HepG2 (cell line): ENCODE measurements around the gene OPN3. TPM values are rescaled to one million over a fixed set of nuclear protein-coding genes. Genes with fewer than 3 reads are reported as not detected.

Source experiments
- ATAC-seq: fragments of 200-7000 bp; cut with Tn5 transposase; 3 replicates; pipeline ENCODE4 v1.9.1; 2020; ENCODE audit warnings: mild to moderate bottlenecking, moderate library complexity
- BruUV-seq: library from RNA; stranded (reverse); fragments of 400-500 nt; replicated peaks from 2 replicates; lab custom pipeline; 2021; lab: Mats Ljungman, UMichigan
- CTCF ChIA-PET: fragments of 300-600 bp; formaldehyde crosslinking; extraction: SDS; loops from one replicate; lab custom pipeline; 2021; ENCODE audit warnings: low total read pairs, inconsistent platforms, low intra/inter-chr PET ratio; lab: Yijun Ruan, JAX
- POLR2A ChIA-PET: fragments of 350-600 bp; sonication (Branson Sonifier 250); formaldehyde crosslinking; loops from one replicate; lab custom pipeline; 2020; ENCODE audit warnings: antibody characterized with exemption, inconsistent platforms; lab: Yijun Ruan, JAX
- DNase-seq: peaks from one replicate; pipeline ENCODE4 v3.0.0-alpha.2; 2015; ENCODE audit warnings: low spot score
- FAIRE-seq: peaks from 3 replicates; lab custom pipeline; 2011; peaks lifted over from hg19 to GRCh38; lab: Jason Lieb, UNC
- H2AFZ ChIP-seq: one replicate; pipeline ENCODE4 v1.6.1; 2011; ENCODE audit warnings: low read length, inconsistent platforms
- H3K27ac ChIP-seq: fragments of 300-600 bp; 3 replicates; pipeline ENCODE4 v1.8.0; 2011; ENCODE audit warnings: mixed run types, mild to moderate bottlenecking, mixed read lengths, low read length, inconsistent platforms; ENCODE audit not compliant: insufficient read depth; ENCODE audit errors: extremely low read length
- H3K27me3 ChIP-seq, 2 experiments: fragments of 200-600 bp in 1 of 2; 2 replicates in 1 of 2; 3 replicates in 1 of 2; pipeline versions ENCODE4 v1.6.0 to v1.8.0; 2011; ENCODE audit warnings: low read length in 2 of 2, mild to moderate bottlenecking in 2 of 2, moderate library complexity in 2 of 2, inconsistent platforms in 1 of 2; ENCODE audit not compliant: insufficient read depth in 2 of 2, control insufficient read depth in 1 of 2
- H3K36me3 ChIP-seq, 2 experiments: fragments of 200-600 bp in 1 of 2; replicated peaks in 1 of 2; 2 replicates in 1 of 2; 3 replicates in 1 of 2; pipeline versions ENCODE4 v1.5.1 to v1.8.0; 2011; ENCODE audit warnings: low read length in 2 of 2, inconsistent platforms in 1 of 2; ENCODE audit not compliant: insufficient read depth in 2 of 2, control insufficient read depth in 1 of 2
- H3K4me1 ChIP-seq: 2 replicates; pipeline ENCODE4 v1.5.1; 2012; ENCODE audit warnings: low read length, inconsistent platforms; ENCODE audit not compliant: insufficient read depth
- H3K4me2 ChIP-seq: 2 replicates; pipeline ENCODE4 v1.6.0; 2011; ENCODE audit warnings: low read depth, low read length, inconsistent platforms
- H3K4me3 ChIP-seq, 3 experiments: fragments of 200-600 bp in 1 of 3; sonication (generic), shearing (Covaris generic) in 1 of 3; replicated peaks in 1 of 3; 2 replicates each; pipeline ENCODE4 v1.5.1; 2011 to 2016; ENCODE audit warnings: low read length in 3 of 3, inconsistent platforms in 2 of 3, low read depth in 2 of 3, mild to moderate bottlenecking in 2 of 3, control low read depth in 1 of 3, mixed read lengths in 1 of 3; ENCODE audit not compliant: insufficient read depth in 1 of 3
- H3K79me2 ChIP-seq: one replicate; pipeline ENCODE4 v1.6.1; 2011; ENCODE audit warnings: low read length, inconsistent platforms; ENCODE audit not compliant: insufficient read depth
- H3K9ac ChIP-seq: 2 replicates; pipeline ENCODE4 v1.6.0; 2011; ENCODE audit warnings: mild to moderate bottlenecking, low read depth, low read length, inconsistent platforms; ENCODE audit not compliant: insufficient read depth
- H3K9me3 ChIP-seq: 2 replicates; pipeline ENCODE4 v1.5.1; 2012; ENCODE audit warnings: mild to moderate bottlenecking, low read length
- H4K20me1 ChIP-seq: 2 replicates; pipeline ENCODE4 v1.6.0; 2011; ENCODE audit warnings: inconsistent platforms, mild to moderate bottlenecking, low read length, moderate library complexity; ENCODE audit not compliant: insufficient read depth
- DMAP1 ChIP-seq: IDR thresholded peaks from 2 replicates; pipeline ENCODE4 v1.6.1; 2016
- FOXA3 ChIP-seq: IDR thresholded peaks from 2 replicates; pipeline ENCODE4 v1.6.1; 2016; ENCODE audit warnings: missing genetic modification reagents, missing compliant biosample characterization
- MAFF ChIP-seq: IDR thresholded peaks from 2 replicates; pipeline ENCODE4 v1.6.1; 2011; ENCODE audit warnings: low read depth, low read length, improper control_type of control experiment
- MAFK ChIP-seq, 2 experiments: IDR thresholded peaks in 1 of 2; conservative IDR thresholded peaks in 1 of 2; 2 replicates each; pipeline ENCODE4 v1.6.1; 2011; ENCODE audit warnings: improper control_type of control experiment in 2 of 2, low read length in 2 of 2
- NPAS2 ChIP-seq: sonication (generic); formaldehyde crosslinking; IDR thresholded peaks from 2 replicates; pipeline ENCODE4 v1.8.0; 2022; ENCODE audit warnings: mild to moderate bottlenecking, missing genetic modification reagents, borderline replicate concordance
- NR2F2 ChIP-seq: IDR thresholded peaks from 2 replicates; pipeline ENCODE4 v1.6.1; 2012; ENCODE audit warnings: low read depth, inconsistent platforms, borderline replicate concordance
- ZKSCAN1 ChIP-seq: fragments of 150-350 bp; IDR thresholded peaks from 2 replicates; pipeline ENCODE4 v1.6.1; 2014; ENCODE audit warnings: low read length
- ZNF292 ChIP-seq: sonication (generic); formaldehyde crosslinking; IDR thresholded peaks from 2 replicates; pipeline ENCODE4 v1.8.1; 2022; ENCODE audit warnings: mild to moderate bottlenecking, low read depth, missing genetic modification reagents, borderline replicate concordance
- ZNF703 ChIP-seq: sonication (generic); formaldehyde crosslinking; IDR thresholded peaks from 2 replicates; pipeline ENCODE4 v1.5.1; 2020; ENCODE audit warnings: missing genetic modification reagents, mild to moderate bottlenecking, moderate library complexity, borderline replicate concordance
- WGBS: methylation state at CpG from one replicate; pipeline ENCODE4 v1.1.6; 2017; ENCODE audit warnings: low lambda C conversion rate; 5-methylcytosine and 5-hydroxymethylcytosine counted together
- in situ Hi-C: cut with HindIII; loops from 2 replicates; pipeline ENCODE4 v1.10.0; 2017; ENCODE audit warnings: low pct_unique_long_range_greater_than_20kb; ENCODE audit not compliant: extremely low pct_ligation_motif_present
- intact Hi-C: fragments of 100-400 bp; cut with micrococcal nuclease; formaldehyde crosslinking; loops from one replicate; pipeline ENCODE4 v1.10.0; 2022; ENCODE audit not compliant: unreplicated experiment
- polyA plus RNA-seq, 8 experiments: library from polyadenylated mRNA; depleted of rRNA in 3 of 8; stranded (reverse) in 7 of 8; unstranded in 1 of 8; fragments of >200 nt; fragmentation: Illumina TruSeq in 4 of 8; extraction: Trizol in 4 of 8; gene quantifications; 2 replicates each; pipeline versions ENCODE4 v1.2.1 to v1.2.3, GENCODE V29; 2011 to 2016; ENCODE audit warnings: low read depth in 4 of 8, missing spikeins in 1 of 8, mixed read lengths in 1 of 8; ENCODE audit not compliant: insufficient read depth in 1 of 8
- total RNA-seq, 5 experiments: library from RNA; depleted of rRNA; stranded (reverse); fragments of >200 nt; fragmentation: Illumina TruSeq; extraction: Trizol; gene quantifications; 2 replicates each; pipeline ENCODE4 v1.2.3, GENCODE V29; 2016; ENCODE audit warnings: low read depth in 1 of 5
- TF ChIP-seq, protein P1 (sequence below): sonication (generic); formaldehyde crosslinking; IDR thresholded peaks from 2 replicates; pipeline ENCODE4 v1.5.1; 2020; ENCODE audit warnings: mild to moderate bottlenecking, missing genetic modification reagents, borderline replicate concordance
- TF ChIP-seq, protein P2 (sequence below): sonication (generic); formaldehyde crosslinking; conservative IDR thresholded peaks from 2 replicates; pipeline ENCODE4 v1.8.0; 2022; ENCODE audit warnings: missing genetic modification reagents

OPN3 gene
- total and polyA plus RNA-seq, 2 of the 13 experiments (the other 11 are each of a cell fraction or from before 2014, with no cell fraction given), result 17.4 to 23.0 TPM

DNA sequence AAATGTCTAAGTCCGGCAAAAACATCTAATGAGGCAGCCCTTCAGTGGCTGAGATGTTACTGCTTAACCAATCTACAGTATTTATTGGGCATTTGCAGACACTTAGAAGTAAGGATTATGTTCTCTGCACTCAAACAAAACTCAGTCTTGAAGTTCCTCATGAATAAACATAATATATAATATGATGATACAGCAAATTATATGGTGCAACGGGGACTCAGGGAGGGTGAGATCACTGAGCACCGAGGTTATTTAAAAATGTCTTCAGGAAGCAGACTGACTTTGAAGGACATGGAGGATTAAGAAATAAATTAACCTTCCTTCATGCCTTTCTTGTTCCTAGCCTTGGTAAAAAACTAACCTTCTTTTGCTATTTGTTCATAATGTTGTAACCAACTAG, 39.8 kb upstream of the OPN3 start:
- ATAC-seq, result no peak

DNA sequence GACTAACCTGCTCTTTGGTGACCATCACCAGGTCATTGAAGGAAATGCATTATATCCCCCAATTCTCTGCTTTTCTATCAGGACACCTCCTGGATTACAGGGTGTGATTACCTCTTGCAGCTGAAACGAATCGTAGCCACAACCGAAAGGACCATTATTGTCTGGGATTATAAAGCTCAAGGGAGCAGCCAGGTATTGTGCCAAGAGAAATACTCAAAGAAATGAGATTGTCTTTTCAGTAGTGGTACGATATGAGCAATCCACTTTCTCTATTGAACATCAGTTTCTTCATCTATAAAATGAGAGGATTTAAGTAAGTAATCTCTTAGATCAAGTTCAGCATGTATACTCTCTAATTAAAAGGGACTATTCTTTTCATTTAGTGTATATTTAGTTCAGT, 39.2 kb upstream of the OPN3 start:
- intact Hi-C loops, result no loop called here
- no peak for ATAC-seq
- no peak for FAIRE-seq
- POLR2A ChIA-PET, result no interaction called here
- Histone ChIP-seq H3K9ac (no peak overlapping the region), H3K27ac (no peak overlapping the region), H3K79me2 (no peaks in the 10 kb centered on the region), H3K4me1 (no peaks in the 10 kb centered on the region), H3K4me2 (no peak overlapping the region), H2AFZ (no peak overlapping the region), H3K27me3 (no peaks in the 10 kb centered on the region), H3K9me3 (no peaks in the 10 kb centered on the region), H4K20me1 (no peaks in the 10 kb centered on the region), H3K4me3 (no peak overlapping the region), H3K36me3 (no peaks in the 10 kb centered on the region)
- CTCF ChIA-PET, result no interaction called here
- no TSS peak for BruUV-seq
- DNase-seq, result no peak
- in situ Hi-C loops, result no loop called here
- 47% methylated on average over 4 of the region's 4 CpGs for WGBS
- TF ChIP-seq NPAS2 (CRISPR knock-in tag) (no peak), ZNF292 (CRISPR knock-in tag) (no peak), ZKSCAN1 (no peak), DMAP1 (CRISPR knock-in tag) (no peak), FOXA3 (no peak), NR2F2 (no peak)
- TF ChIP-seq, protein P1, sequence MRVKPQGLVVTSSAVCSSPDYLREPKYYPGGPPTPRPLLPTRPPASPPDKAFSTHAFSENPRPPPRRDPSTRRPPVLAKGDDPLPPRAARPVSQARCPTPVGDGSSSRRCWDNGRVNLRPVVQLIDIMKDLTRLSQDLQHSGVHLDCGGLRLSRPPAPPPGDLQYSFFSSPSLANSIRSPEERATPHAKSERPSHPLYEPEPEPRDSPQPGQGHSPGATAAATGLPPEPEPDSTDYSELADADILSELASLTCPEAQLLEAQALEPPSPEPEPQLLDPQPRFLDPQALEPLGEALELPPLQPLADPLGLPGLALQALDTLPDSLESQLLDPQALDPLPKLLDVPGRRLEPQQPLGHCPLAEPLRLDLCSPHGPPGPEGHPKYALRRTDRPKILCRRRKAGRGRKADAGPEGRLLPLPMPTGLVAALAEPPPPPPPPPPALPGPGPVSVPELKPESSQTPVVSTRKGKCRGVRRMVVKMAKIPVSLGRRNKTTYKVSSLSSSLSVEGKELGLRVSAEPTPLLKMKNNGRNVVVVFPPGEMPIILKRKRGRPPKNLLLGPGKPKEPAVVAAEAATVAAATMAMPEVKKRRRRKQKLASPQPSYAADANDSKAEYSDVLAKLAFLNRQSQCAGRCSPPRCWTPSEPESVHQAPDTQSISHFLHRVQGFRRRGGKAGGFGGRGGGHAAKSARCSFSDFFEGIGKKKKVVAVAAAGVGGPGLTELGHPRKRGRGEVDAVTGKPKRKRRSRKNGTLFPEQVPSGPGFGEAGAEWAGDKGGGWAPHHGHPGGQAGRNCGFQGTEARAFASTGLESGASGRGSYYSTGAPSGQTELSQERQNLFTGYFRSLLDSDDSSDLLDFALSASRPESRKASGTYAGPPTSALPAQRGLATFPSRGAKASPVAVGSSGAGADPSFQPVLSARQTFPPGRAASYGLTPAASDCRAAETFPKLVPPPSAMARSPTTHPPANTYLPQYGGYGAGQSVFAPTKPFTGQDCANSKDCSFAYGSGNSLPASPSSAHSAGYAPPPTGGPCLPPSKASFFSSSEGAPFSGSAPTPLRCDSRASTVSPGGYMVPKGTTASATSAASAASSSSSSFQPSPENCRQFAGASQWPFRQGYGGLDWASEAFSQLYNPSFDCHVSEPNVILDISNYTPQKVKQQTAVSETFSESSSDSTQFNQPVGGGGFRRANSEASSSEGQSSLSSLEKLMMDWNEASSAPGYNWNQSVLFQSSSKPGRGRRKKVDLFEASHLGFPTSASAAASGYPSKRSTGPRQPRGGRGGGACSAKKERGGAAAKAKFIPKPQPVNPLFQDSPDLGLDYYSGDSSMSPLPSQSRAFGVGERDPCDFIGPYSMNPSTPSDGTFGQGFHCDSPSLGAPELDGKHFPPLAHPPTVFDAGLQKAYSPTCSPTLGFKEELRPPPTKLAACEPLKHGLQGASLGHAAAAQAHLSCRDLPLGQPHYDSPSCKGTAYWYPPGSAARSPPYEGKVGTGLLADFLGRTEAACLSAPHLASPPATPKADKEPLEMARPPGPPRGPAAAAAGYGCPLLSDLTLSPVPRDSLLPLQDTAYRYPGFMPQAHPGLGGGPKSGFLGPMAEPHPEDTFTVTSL (CRISPR knock-in tag), result no peak
- TF ChIP-seq, protein P2, sequence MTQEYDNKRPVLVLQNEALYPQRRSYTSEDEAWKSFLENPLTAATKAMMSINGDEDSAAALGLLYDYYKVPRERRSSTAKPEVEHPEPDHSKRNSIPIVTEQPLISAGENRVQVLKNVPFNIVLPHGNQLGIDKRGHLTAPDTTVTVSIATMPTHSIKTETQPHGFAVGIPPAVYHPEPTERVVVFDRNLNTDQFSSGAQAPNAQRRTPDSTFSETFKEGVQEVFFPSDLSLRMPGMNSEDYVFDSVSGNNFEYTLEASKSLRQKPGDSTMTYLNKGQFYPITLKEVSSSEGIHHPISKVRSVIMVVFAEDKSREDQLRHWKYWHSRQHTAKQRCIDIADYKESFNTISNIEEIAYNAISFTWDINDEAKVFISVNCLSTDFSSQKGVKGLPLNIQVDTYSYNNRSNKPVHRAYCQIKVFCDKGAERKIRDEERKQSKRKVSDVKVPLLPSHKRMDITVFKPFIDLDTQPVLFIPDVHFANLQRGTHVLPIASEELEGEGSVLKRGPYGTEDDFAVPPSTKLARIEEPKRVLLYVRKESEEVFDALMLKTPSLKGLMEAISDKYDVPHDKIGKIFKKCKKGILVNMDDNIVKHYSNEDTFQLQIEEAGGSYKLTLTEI (CRISPR knock-in tag), result no peak

More for the DNA sequence above, 39.8 kb upstream of the OPN3 start:
- no peak for FAIRE-seq
- Histone ChIP-seq H2AFZ (no peak overlapping the region), H3K4me1 (no peaks in the 10 kb centered on the region), H3K27me3 (no peaks in the 10 kb centered on the region), H4K20me1 (no peaks in the 10 kb centered on the region), H3K79me2 (no peaks in the 10 kb centered on the region), H3K4me2 (no peak overlapping the region), H3K9ac (no peak overlapping the region), H3K36me3 (no peaks in the 10 kb centered on the region), H3K4me3 (no peak overlapping the region), H3K27ac (no peak overlapping the region), H3K9me3 (no peaks in the 10 kb centered on the region)
- intact Hi-C loops (no loop called here), in situ Hi-C loops (no loop called here)
- 12% methylated on average over 3 of the region's 3 CpGs for WGBS
- TF ChIP-seq ZNF703 (CRISPR knock-in tag) (no peak), MAFK (conservative IDR thresholded peaks at IDR 0.05 in 1 of 2, IDR thresholded peaks at IDR 0.05 in 1 of 2; ENCODE audit: low read length in 2 of 2) (peak; percentile 92 to 94), MAFF (peak; percentile 93)
- BruUV-seq, result no TSS peak
- DNase-seq, result no peak
- ChIA-PET POLR2A (no interaction called here), CTCF (no interaction called here)
